Measurements from ENCODE around the gene PTPRD. TPM values are rescaled to one million over a fixed set of nuclear protein-coding genes. Genes with fewer than 3 reads are reported as not detected.

PTPRD gene
- total and polyA plus RNA-seq, 9 donors: 16.2 to 231 (median 85.8) TPM

DNA sequence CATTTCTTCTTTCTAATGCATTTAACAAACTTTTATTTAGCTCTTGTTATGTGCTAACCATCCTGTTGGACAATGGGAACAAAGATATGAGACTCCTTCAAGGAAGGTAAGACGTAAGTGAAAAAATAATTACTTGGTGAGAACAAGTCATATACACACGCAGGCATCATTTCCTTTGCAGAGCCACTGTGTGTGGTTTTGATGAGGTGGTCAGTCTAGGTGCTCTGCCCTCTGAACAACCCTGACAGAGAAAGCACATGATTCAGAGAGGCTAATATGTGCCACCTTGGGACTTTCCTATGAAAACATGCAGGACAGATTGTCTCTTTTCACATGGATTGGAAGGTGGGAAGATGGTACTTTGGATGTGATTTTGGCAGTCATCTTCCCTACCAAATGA, 1650.7 kb downstream of the PTPRD start:
- 91 to 96% (median 93%) methylated on average over 2 of the region's 2 CpGs for WGBS, 3 donors
- H3K4me1 ChIP-seq (ENCODE audit: insufficient read depth): peaks cover 7% of the 10 kb centered on the region
- TF ChIP-seq EP300 (IDR thresholded peaks at IDR 0.05) (no peak), POLR2A (IDR thresholded peaks at IDR 0.05) (no peak)
- TF ChIP-seq, protein P1, sequence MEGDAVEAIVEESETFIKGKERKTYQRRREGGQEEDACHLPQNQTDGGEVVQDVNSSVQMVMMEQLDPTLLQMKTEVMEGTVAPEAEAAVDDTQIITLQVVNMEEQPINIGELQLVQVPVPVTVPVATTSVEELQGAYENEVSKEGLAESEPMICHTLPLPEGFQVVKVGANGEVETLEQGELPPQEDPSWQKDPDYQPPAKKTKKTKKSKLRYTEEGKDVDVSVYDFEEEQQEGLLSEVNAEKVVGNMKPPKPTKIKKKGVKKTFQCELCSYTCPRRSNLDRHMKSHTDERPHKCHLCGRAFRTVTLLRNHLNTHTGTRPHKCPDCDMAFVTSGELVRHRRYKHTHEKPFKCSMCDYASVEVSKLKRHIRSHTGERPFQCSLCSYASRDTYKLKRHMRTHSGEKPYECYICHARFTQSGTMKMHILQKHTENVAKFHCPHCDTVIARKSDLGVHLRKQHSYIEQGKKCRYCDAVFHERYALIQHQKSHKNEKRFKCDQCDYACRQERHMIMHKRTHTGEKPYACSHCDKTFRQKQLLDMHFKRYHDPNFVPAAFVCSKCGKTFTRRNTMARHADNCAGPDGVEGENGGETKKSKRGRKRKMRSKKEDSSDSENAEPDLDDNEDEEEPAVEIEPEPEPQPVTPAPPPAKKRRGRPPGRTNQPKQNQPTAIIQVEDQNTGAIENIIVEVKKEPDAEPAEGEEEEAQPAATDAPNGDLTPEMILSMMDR (IDR thresholded peaks at IDR 0.05): no peak
- intact Hi-C loops (cut with DNase I): no loop called here
- no peaks in the 10 kb centered on the region for H3K9me3 ChIP-seq
- no peaks in the 10 kb centered on the region for H3K36me3 ChIP-seq
- no peak for DNase-seq
- no peak overlapping the region for H3K27ac ChIP-seq
- H3K27me3 ChIP-seq: no peaks in the 10 kb centered on the region
- no peak overlapping the region for H3K4me3 ChIP-seq

DNA sequence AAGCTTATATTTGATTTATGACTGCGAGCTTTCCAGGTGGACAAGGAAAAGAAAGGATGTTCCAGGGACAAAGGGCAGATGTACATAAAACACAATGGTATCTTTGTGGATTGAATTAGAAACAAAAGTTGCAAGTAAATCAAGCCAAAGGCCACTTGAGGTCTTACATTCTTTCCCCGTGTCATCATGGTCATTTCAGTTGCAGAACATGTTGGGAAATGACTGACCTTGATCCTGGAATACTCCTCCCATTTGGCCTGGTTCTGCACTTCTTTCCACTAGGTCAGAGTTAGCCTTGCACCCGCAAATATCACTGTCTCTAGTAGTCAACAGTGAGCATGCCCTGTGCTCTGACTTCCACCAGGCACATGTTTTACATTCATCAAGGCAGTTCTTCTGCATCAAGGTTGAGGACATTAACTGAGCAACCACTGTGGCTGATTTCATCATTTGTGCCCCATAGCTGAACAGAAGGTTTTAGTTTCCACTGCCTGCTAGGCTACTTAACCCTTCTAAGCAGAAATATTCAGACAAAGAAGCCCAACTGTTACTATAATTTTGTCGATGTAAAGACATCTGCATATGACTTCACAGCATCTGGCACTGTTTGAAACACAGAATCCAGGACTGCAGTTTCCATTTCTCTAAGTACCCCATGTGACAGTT, 1651.5 kb downstream of the PTPRD start:
- TF ChIP-seq EP300 (IDR thresholded peaks at IDR 0.05) (no peak), POLR2A (IDR thresholded peaks at IDR 0.05) (no peak)
- TF ChIP-seq, protein P1 (IDR thresholded peaks at IDR 0.05): no peak
- peak overlapping the region in 1 of 2 donors; percentile 3 for H3K27ac ChIP-seq

GRCh38 chr9:8960254-8960653, 1652.5 kb downstream of the PTPRD start:
- peaks cover 7% of the 10 kb centered on the region for H3K4me1 ChIP-seq (ENCODE audit: insufficient read depth)
- no peak overlapping the region for H3K27ac ChIP-seq
- DNase-seq: no peak
- no peak overlapping the region for H3K4me3 ChIP-seq
- 91 to 92% (median 92%) methylated on average over 3 of the region's 3 CpGs for WGBS, 3 donors
- no peaks in the 10 kb centered on the region for H3K9me3 ChIP-seq
- TF ChIP-seq EP300 (IDR thresholded peaks at IDR 0.05) (no peak), POLR2A (IDR thresholded peaks at IDR 0.05) (no peak)
- TF ChIP-seq, protein P1 (IDR thresholded peaks at IDR 0.05): no peak
- intact Hi-C loops (cut with DNase I): no loop called here
- H3K27me3 ChIP-seq: no peaks in the 10 kb centered on the region
- H3K36me3 ChIP-seq: no peaks in the 10 kb centered on the region

More for the DNA sequence above, 1651.5 kb downstream of the PTPRD start:
- no peak overlapping the region for H3K4me3 ChIP-seq
- no peaks in the 10 kb centered on the region for H3K27me3 ChIP-seq
- 39 to 47% (median 47%) methylated on average over 4 of the region's 4 CpGs for WGBS, 3 donors
- peak; percentile 17 to 69 (median 41) for DNase-seq
- peaks cover 7% of the 10 kb centered on the region for H3K4me1 ChIP-seq (ENCODE audit: insufficient read depth)
- intact Hi-C loops (cut with DNase I): no loop called here
- H3K9me3 ChIP-seq: no peaks in the 10 kb centered on the region
- no peaks in the 10 kb centered on the region for H3K36me3 ChIP-seq

DNA sequence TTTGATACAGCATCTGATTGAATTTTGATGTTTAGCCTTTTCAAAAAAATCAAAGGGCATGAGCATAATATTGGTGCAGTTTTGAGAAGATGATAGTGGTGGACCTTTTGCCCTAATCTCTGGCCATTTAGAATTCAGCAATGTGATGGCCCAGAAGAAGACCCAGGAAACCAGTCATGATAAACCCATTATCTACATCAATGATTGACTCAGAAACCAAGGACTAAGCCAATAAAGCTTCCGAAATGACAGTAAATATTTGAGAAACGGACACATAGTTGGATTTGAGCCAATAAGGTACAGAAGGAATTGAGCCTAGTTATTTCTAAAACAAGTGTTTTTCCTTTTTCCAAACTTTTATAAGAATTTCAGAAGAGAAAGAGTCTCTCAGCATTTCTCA, 1654.4 kb downstream of the PTPRD start:
- no peaks in the 10 kb centered on the region for H3K27me3 ChIP-seq
- no peak overlapping the region for H3K27ac ChIP-seq
- 86 to 95% (median 88%) methylated on average over 2 of the region's 2 CpGs for WGBS, 3 donors
- no peaks in the 10 kb centered on the region for H3K36me3 ChIP-seq
- peaks cover 4% of the 10 kb centered on the region for H3K4me1 ChIP-seq (ENCODE audit: insufficient read depth)
- no peak overlapping the region for H3K4me3 ChIP-seq
- DNase-seq: no peak
- TF ChIP-seq POLR2A (IDR thresholded peaks at IDR 0.05) (no peak), EP300 (IDR thresholded peaks at IDR 0.05) (no peak)
- TF ChIP-seq, protein P1 (IDR thresholded peaks at IDR 0.05): no peak
- intact Hi-C loops (cut with DNase I): no loop called here
- no peaks in the 10 kb centered on the region for H3K9me3 ChIP-seq

Data from ovary (tissue), 9 donors.